Ovary (tissue), 10 donors: ENCODE measurements around the gene RAB3IL1. TPM values are rescaled to one million over a fixed set of nuclear protein-coding genes. Genes with fewer than 3 reads are reported as not detected.
"Not testable (repeated sequence)": the region's sequence is repeated elsewhere in the genome, so short reads cannot be mapped to it uniquely, and the experiment has no call there.

Experiments used
- DNase-seq, 5 donors: peaks; one replicate each; pipeline ENCODE4 v3.0.0-alpha.2; 2019 to 2020
- H3K27ac ChIP-seq, 2 donors: fragments of 200-600 bp; one replicate each; pipeline versions ENCODE4 v1.5.1 to v1.8.0; 2019 to 2022
- H3K27me3 ChIP-seq: fragments of 200-600 bp; one replicate; pipeline ENCODE4 v1.8.0; 2022
- H3K36me3 ChIP-seq: fragments of 200-600 bp; sonication (generic); one replicate; pipeline ENCODE4 v1.5.1; 2019
- H3K4me1 ChIP-seq: one replicate; pipeline ENCODE4 v1.8.1; 2013; ENCODE audit warnings: mild to moderate bottlenecking, moderate library complexity; ENCODE audit not compliant: insufficient read depth
- H3K4me3 ChIP-seq: fragments of 200-600 bp; sonication (generic); one replicate; pipeline ENCODE4 v1.5.1; 2017
- H3K9me3 ChIP-seq, 2 donors: fragments of 200-600 bp in 1 of 2; sonication (generic) in 1 of 2; one replicate each; pipeline versions ENCODE4 v1.5.1 to v1.8.1; 2013 to 2019; ENCODE audit warnings: mild to moderate bottlenecking in 1 of 2, moderate library complexity in 1 of 2
- EP300 ChIP-seq: sonication (generic); formaldehyde crosslinking; IDR thresholded peaks from one replicate; pipeline ENCODE4 v1.6.1; 2017; ENCODE audit warnings: antibody characterized with exemption
- POLR2A ChIP-seq: fragments of 450-650 bp; IDR thresholded peaks from one replicate; pipeline ENCODE4 v1.6.1; 2017; ENCODE audit warnings: antibody characterized with exemption, mild to moderate bottlenecking, moderate library complexity
- WGBS, 3 donors: extraction: QIAGEN DNeasy Blood & Tissue Kit in 1 of 3; methylation state at CpG; one replicate each; pipeline versions ENCODE4 v1.1.5 to v1.1.7; 2013 to 2017; 5-methylcytosine and 5-hydroxymethylcytosine counted together
- intact Hi-C, 4 donors: fragments of 100-400 bp; cut with DNase I; formaldehyde crosslinking; loops; one replicate each; pipeline versions ENCODE4 v1.11.0 to v1.15.1; 2022 to 2023
- long read RNA-seq, 3 donors: library from polyadenylated mRNA in 2 of 3; unstranded in 2 of 3; transcript quantifications; one replicate each; pipeline ENCODE4 v2.0.0 and lab custom pipeline, GENCODE V29; 2021 to 2026
- polyA plus RNA-seq, 2 donors: library from polyadenylated mRNA; stranded (reverse); fragments of 200-250 nt in 1 of 2; fragments of 350-450 nt in 1 of 2; fragmentation: Illumina TruSeq in 1 of 2; extraction: RNeasy Lipid Tissue Mini Kit (QIAGEN cat#74804) in 1 of 2; gene quantifications; one replicate each; pipeline ENCODE4 v1.2.3, GENCODE V29; 2013 to 2014
- total RNA-seq, 7 donors: library from RNA; depleted of rRNA in 2 of 7; stranded (reverse); fragments of >200 nt in 2 of 7; fragmentation: NEBNext Ultra II Directional in 3 of 7; extraction: Animal tissue kit (Norgen Biotek cat#: 25700) in 3 of 7; gene quantifications; one replicate each; pipeline versions ENCODE4 v1.1.0 to v1.2.4, GENCODE V29; 2016 to 2023
- TF ChIP-seq, protein P1 (sequence below), 3 donors: fragments of 450-650 bp in 2 of 3; fragments of 200-600 bp in 1 of 3; IDR thresholded peaks; one replicate each; pipeline versions ENCODE4 v1.5.1 to v1.8.0; 2016 to 2022; ENCODE audit warnings: antibody characterized with exemption in 3 of 3, mild to moderate bottlenecking in 1 of 3
- donor health status: DM: no; HTN: no; CAD: no; lungs with moderate emphysema.
- donor health status: DM: no; HTN: no; CAD: no.
- donor health status: Bipolar disorder and iron deficiency.
- donor health status: DM: yes; HTN: yes; CAD: no.
- donor health status: DM: no; HTN: no; CAD: no.
- donor health status: DM: yes; HTN: yes; CAD: no.

RAB3IL1 gene, protein sequence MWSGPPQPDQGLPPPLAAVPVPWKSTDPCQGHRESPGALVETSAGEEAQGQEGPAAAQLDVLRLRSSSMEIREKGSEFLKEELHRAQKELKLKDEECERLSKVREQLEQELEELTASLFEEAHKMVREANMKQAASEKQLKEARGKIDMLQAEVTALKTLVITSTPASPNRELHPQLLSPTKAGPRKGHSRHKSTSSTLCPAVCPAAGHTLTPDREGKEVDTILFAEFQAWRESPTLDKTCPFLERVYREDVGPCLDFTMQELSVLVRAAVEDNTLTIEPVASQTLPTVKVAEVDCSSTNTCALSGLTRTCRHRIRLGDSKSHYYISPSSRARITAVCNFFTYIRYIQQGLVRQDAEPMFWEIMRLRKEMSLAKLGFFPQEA
- total RNA-seq, result 10 to 100 TPM; 14.1 to 90.0 (median 53.8) TPM
- 10 to 100 TPM in 1 of 2 donors, 1 to 10 TPM in 1; 4.5 to 42.8 TPM for polyA plus RNA-seq
- long read RNA-seq, donor 1, transcript RAB3IL1-202 (10 exons, 2,284 nt), result major isoform, 13 of 22 reads
- long read RNA-seq, donor 1, partial matches to known transcripts, result 3 of 22 reads
- long read RNA-seq, donor 1, other reads (novel, unspliced or antisense), result 6 of 22 reads
- long read RNA-seq, donor 2, partial matches to known transcripts, result 0 of 5 reads
- long read RNA-seq, donor 2, other reads (novel, unspliced or antisense), result 0 of 5 reads
- long read RNA-seq, donor 3, transcript RAB3IL1-202 (10 exons, 2,284 nt), result major isoform, 98 of 149 reads
- long read RNA-seq, donor 3, partial matches to known transcripts, result 16 of 149 reads
- long read RNA-seq, donor 3, other reads (novel, unspliced or antisense), result 35 of 149 reads

- WGBS, 3 donors, result 3 to 6% (median 3%) methylated on average over 28 to 74 of the region's 74 CpGs
- no peaks in the 10 kb centered on the region for H3K27me3 ChIP-seq
Measured at GRCh38 chr11:61917334-61918109, at the start of gene RAB3IL1. TSS of gene RAB3IL1 (minus strand) at chr11:61917566. CDS start at chr11:61917367, 199 bp downstream.

DNA sequence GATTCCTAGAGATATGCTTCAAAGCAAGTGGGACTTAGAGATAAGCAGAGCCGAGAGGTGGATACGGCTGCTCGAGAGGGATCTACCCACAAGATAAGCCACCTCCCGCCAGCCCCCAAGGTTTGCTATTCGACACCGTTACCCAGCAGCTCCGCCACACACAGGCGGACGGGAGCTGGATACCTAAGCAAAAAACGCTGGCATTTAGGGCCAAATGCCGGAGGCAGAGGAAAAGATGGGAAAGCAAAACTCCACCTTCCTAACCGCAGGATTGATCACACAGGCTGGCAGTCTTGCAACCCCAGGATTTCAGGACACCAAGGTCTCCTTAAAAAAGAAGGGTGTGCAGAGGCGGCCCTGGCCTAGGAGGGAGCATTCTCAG, 49.4 kb upstream of the RAB3IL1 start:
- intact Hi-C loops, result no loop called here

More at GRCh38 chr11:61917334-61918109, at the start of gene RAB3IL1:
- peak; percentile 81 to 86 (median 82) for DNase-seq
- Histone ChIP-seq H3K27ac (peak within 1 kb of the TSS; percentile 91 to 98), H3K9me3 (no peaks in the 10 kb centered on the region), H3K4me3 (peak within 1 kb of the TSS; percentile 62), H3K36me3 (no peaks in the 10 kb centered on the region), H3K4me1 (peaks cover 20% of the 10 kb centered on the region)
- TF ChIP-seq POLR2A (peak; percentile 81), EP300 (no peak)
- intact Hi-C loops, result no loop called here

DNA sequence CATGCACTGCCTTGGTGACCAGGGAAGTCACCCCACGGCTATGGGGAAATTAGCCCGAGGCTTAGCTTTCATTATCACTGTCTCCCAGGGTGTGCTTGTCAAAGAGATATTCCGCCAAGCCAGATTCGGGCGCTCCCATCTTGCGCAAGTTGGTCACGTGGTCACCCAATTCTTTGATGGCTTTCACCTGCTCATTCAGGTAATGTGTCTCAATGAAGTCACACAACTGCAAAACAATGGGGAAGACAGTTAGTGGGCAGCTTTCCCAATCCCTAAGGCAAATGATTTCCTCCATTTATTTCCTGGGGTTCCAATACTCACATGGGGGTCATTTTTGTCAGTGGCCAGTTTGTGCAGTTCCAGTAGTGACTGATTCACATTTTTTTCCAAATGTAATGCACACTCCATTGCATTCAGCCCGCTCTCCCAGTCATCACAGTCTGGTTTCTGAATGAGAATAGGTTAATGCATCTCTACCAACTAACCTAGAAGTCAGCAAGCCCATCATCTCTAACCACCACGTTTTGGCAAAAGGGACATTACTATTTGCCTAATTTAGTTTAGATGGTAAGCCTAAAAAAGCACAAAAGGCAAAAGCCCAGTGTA, 47.4 kb upstream of the RAB3IL1 start:
- H3K27me3 ChIP-seq, intact Hi-C loops, H3K9me3 ChIP-seq, H3K36me3 ChIP-seq, H3K27ac ChIP-seq: not testable (repeated sequence)
- WGBS, 3 donors, result 63 to 68% (median 68%) methylated on average over 9 of the region's 9 CpGs
- DNase-seq, result peak in 4 of 5 donors; percentile 15 to 56 (median 28)
- peak overlapping the region; percentile 71 for H3K4me3 ChIP-seq
- peaks cover 12% of the 10 kb centered on the region for H3K4me1 ChIP-seq

More for the DNA sequence above, 49.4 kb upstream of the RAB3IL1 start:
- H3K4me3 ChIP-seq, result peak overlapping the region; percentile 71
- no peaks in the 10 kb centered on the region for H3K9me3 ChIP-seq
- H3K36me3 ChIP-seq, result no peaks in the 10 kb centered on the region
- H3K27me3 ChIP-seq, result no peaks in the 10 kb centered on the region
- TF ChIP-seq POLR2A, result no peak
- no peak for TF ChIP-seq EP300
- TF ChIP-seq, protein P1, sequence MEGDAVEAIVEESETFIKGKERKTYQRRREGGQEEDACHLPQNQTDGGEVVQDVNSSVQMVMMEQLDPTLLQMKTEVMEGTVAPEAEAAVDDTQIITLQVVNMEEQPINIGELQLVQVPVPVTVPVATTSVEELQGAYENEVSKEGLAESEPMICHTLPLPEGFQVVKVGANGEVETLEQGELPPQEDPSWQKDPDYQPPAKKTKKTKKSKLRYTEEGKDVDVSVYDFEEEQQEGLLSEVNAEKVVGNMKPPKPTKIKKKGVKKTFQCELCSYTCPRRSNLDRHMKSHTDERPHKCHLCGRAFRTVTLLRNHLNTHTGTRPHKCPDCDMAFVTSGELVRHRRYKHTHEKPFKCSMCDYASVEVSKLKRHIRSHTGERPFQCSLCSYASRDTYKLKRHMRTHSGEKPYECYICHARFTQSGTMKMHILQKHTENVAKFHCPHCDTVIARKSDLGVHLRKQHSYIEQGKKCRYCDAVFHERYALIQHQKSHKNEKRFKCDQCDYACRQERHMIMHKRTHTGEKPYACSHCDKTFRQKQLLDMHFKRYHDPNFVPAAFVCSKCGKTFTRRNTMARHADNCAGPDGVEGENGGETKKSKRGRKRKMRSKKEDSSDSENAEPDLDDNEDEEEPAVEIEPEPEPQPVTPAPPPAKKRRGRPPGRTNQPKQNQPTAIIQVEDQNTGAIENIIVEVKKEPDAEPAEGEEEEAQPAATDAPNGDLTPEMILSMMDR (IDR thresholded peaks at IDR 0.05), result no peak
- H3K4me1 ChIP-seq, result peaks cover 20% of the 10 kb centered on the region
- peak in 1 of 5 donors; percentile 23 for DNase-seq
- peak overlapping the region; percentile 89 to 98 for H3K27ac ChIP-seq
- WGBS, 3 donors, result 0 to 1% (median 1%) methylated on average over 13 of the region's 13 CpGs

- Histone ChIP-seq H3K36me3 (no peaks in the 10 kb centered on the region), H3K4me3 (no peak overlapping the region), H3K27ac (no peak overlapping the region), H3K9me3 (no peaks in the 10 kb centered on the region), H3K27me3 (no peaks in the 10 kb centered on the region), H3K4me1 (peaks cover 12% of the 10 kb centered on the region)
- DNase-seq, result peak in 2 of 5 donors; percentile 8 to 29
- 60 to 64% (median 60%) methylated on average over 4 of the region's 4 CpGs for WGBS, 3 donors
- TF ChIP-seq, protein P1 (IDR thresholded peaks at IDR 0.05), result no peak
- TF ChIP-seq POLR2A (no peak), EP300 (no peak)
- intact Hi-C loops, result no loop called here
Measured at GRCh38 chr11:61964058-61964665, 46.8 kb upstream of the RAB3IL1 start.
